H9 (cell line): ENCODE measurements around the gene EHD3. TPM values are rescaled to one million over a fixed set of nuclear protein-coding genes. Genes with fewer than 3 reads are reported as not detected.

Source experiments
- DNase-seq: peaks from one replicate; pipeline ENCODE4 v3.0.0-alpha.2; 2017
- H2AFZ ChIP-seq: one replicate; pipeline ENCODE4 v1.6.1; 2013; ENCODE audit warnings: mild to moderate bottlenecking, low read length, control low read depth, moderate library complexity
- H2AK5ac ChIP-seq: 2 replicates; pipeline ENCODE4 v1.6.1; 2013; ENCODE audit warnings: low read length, control low read depth, mixed read lengths; ENCODE audit not compliant: insufficient read length
- H2BK120ac ChIP-seq: one replicate; pipeline ENCODE4 v1.6.1; 2013; ENCODE audit warnings: low read depth, mild to moderate bottlenecking, low read length, control low read depth, inconsistent platforms; ENCODE audit not compliant: poor library complexity, severe bottlenecking
- H2BK12ac ChIP-seq: 2 replicates; pipeline ENCODE4 v1.6.1; 2013; ENCODE audit warnings: low read length, control low read depth, mixed read lengths, low read depth; ENCODE audit not compliant: insufficient read length
- H2BK15ac ChIP-seq: 2 replicates; pipeline ENCODE4 v1.6.1; 2013; ENCODE audit warnings: low read depth, low read length, control low read depth
- H2BK20ac ChIP-seq: one replicate; pipeline ENCODE4 v1.6.1; 2013; ENCODE audit warnings: low read depth, mild to moderate bottlenecking, low read length, control low read depth, inconsistent platforms; ENCODE audit not compliant: poor library complexity, severe bottlenecking
- H2BK5ac ChIP-seq: 2 replicates; pipeline ENCODE4 v1.6.1; 2013; ENCODE audit warnings: low read length, control low read depth, mixed read lengths; ENCODE audit not compliant: insufficient read length
- H3K14ac ChIP-seq: 2 replicates; pipeline ENCODE4 v1.6.1; 2013; ENCODE audit warnings: low read length, control low read depth; ENCODE audit not compliant: insufficient read depth
- H3K18ac ChIP-seq: 2 replicates; pipeline ENCODE4 v1.6.1; 2013; ENCODE audit warnings: low read depth, mild to moderate bottlenecking, mixed read lengths, low read length, control low read depth; ENCODE audit not compliant: insufficient read length
- H3K23ac ChIP-seq: 2 replicates; pipeline ENCODE4 v1.6.1; 2013; ENCODE audit warnings: low read length, control low read depth, mixed read lengths, low read depth; ENCODE audit not compliant: insufficient read length
- H3K23me2 ChIP-seq: 2 replicates; pipeline ENCODE4 v1.6.1; 2013; ENCODE audit warnings: low read depth, mild to moderate bottlenecking, mixed read lengths, low read length, control low read depth; ENCODE audit not compliant: insufficient read length, poor library complexity, severe bottlenecking
- H3K27ac ChIP-seq: 2 replicates; pipeline ENCODE4 v1.5.1; 2013; ENCODE audit warnings: low read length, control low read depth, mixed read lengths, low read depth; ENCODE audit not compliant: insufficient read length
- H3K27me3 ChIP-seq: 2 replicates; pipeline ENCODE4 v1.6.1; 2013; ENCODE audit warnings: low read length, control low read depth, inconsistent platforms; ENCODE audit not compliant: insufficient read depth
- H3K4ac ChIP-seq: 2 replicates; pipeline ENCODE4 v1.6.1; 2013; ENCODE audit warnings: low read depth, mild to moderate bottlenecking, control low read depth, inconsistent platforms, low read length, moderate library complexity
- H3K4me1 ChIP-seq: 2 replicates; pipeline ENCODE4 v1.6.1; 2013; ENCODE audit warnings: low read length, control low read depth, inconsistent platforms; ENCODE audit not compliant: insufficient read depth
- H3K4me2 ChIP-seq: 2 replicates; pipeline ENCODE4 v1.6.1; 2013; ENCODE audit warnings: low read length, control low read depth, mixed read lengths; ENCODE audit not compliant: insufficient read length, insufficient read depth
- H3K56ac ChIP-seq: 2 replicates; pipeline ENCODE4 v1.6.1; 2013; ENCODE audit warnings: low read depth, mild to moderate bottlenecking, mixed read lengths, low read length, control low read depth; ENCODE audit not compliant: insufficient read length
- H3K79me1 ChIP-seq: 2 replicates; pipeline ENCODE4 v1.6.1; 2013; ENCODE audit warnings: low read depth, mild to moderate bottlenecking, moderate library complexity, low read length, control low read depth, inconsistent platforms; ENCODE audit not compliant: insufficient read depth, poor library complexity, severe bottlenecking
- H3K79me2 ChIP-seq: 2 replicates; pipeline ENCODE4 v1.6.1; 2013; ENCODE audit warnings: low read length, control low read depth, inconsistent platforms; ENCODE audit not compliant: insufficient read depth
- H3K9ac ChIP-seq: 2 replicates; pipeline ENCODE4 v1.6.1; 2013; ENCODE audit warnings: low read length, control low read depth, mixed read lengths; ENCODE audit not compliant: insufficient read length; ENCODE audit errors: extremely low read depth
- H3K9me3 ChIP-seq: one replicate; pipeline ENCODE4 v1.6.1; 2013; ENCODE audit warnings: low read depth, low read length, inconsistent platforms; ENCODE audit not compliant: control insufficient read depth
- H3T11ph ChIP-seq: one replicate; pipeline ENCODE4 v1.6.1; 2013; ENCODE audit warnings: mild to moderate bottlenecking, low read length, control low read depth, inconsistent platforms
- H4K20me1 ChIP-seq: one replicate; pipeline ENCODE4 v1.6.1; 2013; ENCODE audit not compliant: control insufficient read depth, insufficient read length, insufficient read depth
- H4K5ac ChIP-seq: 2 replicates; pipeline ENCODE4 v1.6.1; 2013; ENCODE audit warnings: low read depth, mild to moderate bottlenecking, mixed read lengths, low read length, control low read depth; ENCODE audit not compliant: insufficient read length
- H4K8ac ChIP-seq: replicated peaks from 2 replicates; pipeline ENCODE4 v1.6.1; 2013; ENCODE audit warnings: low read length, control low read depth, mixed read lengths, low read depth; ENCODE audit not compliant: insufficient read length
- H4K91ac ChIP-seq: 2 replicates; pipeline ENCODE4 v1.6.1; 2013; ENCODE audit warnings: low read depth, mild to moderate bottlenecking, moderate library complexity, mixed read lengths, low read length, control low read depth; ENCODE audit not compliant: insufficient read length
- H3K27ac Mint-ChIP-seq, 3 experiments: 2 replicates in 2 of 3; 3 replicates in 1 of 3; pipeline ENCODE4 v1.8.0; 2020 to 2021; ENCODE audit warnings: mixed read lengths in 3 of 3, mild to moderate bottlenecking in 1 of 3, moderate library complexity in 1 of 3
- H3K27me3 Mint-ChIP-seq: 2 replicates; pipeline ENCODE4 v1.8.0; 2021; ENCODE audit warnings: low read depth, mild to moderate bottlenecking, moderate library complexity, mixed read lengths
- H3K36me3 Mint-ChIP-seq, 3 experiments: 2 replicates in 2 of 3; 3 replicates in 1 of 3; pipeline ENCODE4 v1.8.0; 2020 to 2021; ENCODE audit warnings: low read depth in 3 of 3, mixed read lengths in 3 of 3; ENCODE audit not compliant: insufficient read depth in 1 of 3
- H3K4me1 Mint-ChIP-seq, 2 experiments: 2 replicates each; pipeline ENCODE4 v1.8.0; 2020; ENCODE audit warnings: mixed read lengths in 2 of 2
- H3K4me3 Mint-ChIP-seq, 2 experiments: 2 replicates in 1 of 2; 3 replicates in 1 of 2; pipeline ENCODE4 v1.8.0; 2020 to 2021; ENCODE audit warnings: mild to moderate bottlenecking in 2 of 2, mixed read lengths in 2 of 2, moderate library complexity in 1 of 2
- H3K9me3 Mint-ChIP-seq, 2 experiments: 2 replicates in 1 of 2; 3 replicates in 1 of 2; pipeline ENCODE4 v1.8.0; 2020; ENCODE audit warnings: mild to moderate bottlenecking in 2 of 2, mixed read lengths in 2 of 2, moderate library complexity in 1 of 2
- WGBS: extraction: QIAGEN DNeasy Blood & Tissue Kit; methylation state at CpG from one replicate; pipeline ENCODE4 v1.1.7; 2013; ENCODE audit warnings: missing lambda C conversion rate, low lambda C conversion rate, mixed read lengths; ENCODE audit not compliant: insufficient read length; ENCODE audit errors: extremely low coverage; 5-methylcytosine and 5-hydroxymethylcytosine counted together
- total RNA-seq: library from RNA; stranded (reverse); gene quantifications from 2 replicates; pipeline ENCODE4 v1.2.1, GENCODE V29; 2021
- TF ChIP-seq, protein P1 (sequence below): fragments of 200-600 bp; sonication (generic); conservative IDR thresholded peaks from 3 replicates; pipeline ENCODE4 v1.8.0; 2021; ENCODE audit warnings: antibody characterized with exemption, mild to moderate bottlenecking

The EHD3 gene
- total RNA-seq, 1 experiment from 2014 or later = 8.3 TPM

DNA sequence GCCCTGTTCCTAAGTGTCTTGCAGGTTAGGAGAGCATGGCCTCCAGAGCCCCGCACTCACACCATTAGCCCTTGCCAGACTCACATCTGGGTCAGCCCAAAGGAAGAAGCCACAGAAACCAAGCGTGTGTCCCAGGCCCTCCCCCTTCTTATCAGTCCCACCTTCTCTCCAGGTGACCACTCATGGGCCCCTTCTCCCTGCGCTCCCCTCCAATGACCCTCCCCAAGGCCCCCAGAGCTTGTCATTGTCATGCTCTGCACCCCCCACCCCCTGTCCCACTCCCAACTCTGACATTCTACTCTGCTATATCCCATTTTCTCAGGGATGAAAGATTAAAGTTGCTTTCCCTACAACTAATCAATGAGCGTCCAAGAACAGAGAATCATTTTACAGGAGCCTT is 46.8 kb upstream of the EHD3 start:
- peaks cover 0 to 3% of the 10 kb centered on the region in 2 experiments; a peak in 1 of 5 replicates for H3K9me3 Mint-ChIP-seq
- Histone ChIP-seq H3K18ac (no peak overlapping the region), H3K9me3 (no peaks in the 10 kb centered on the region), H3K4me1 (no peaks in the 10 kb centered on the region), H4K91ac (no peak overlapping the region), H2BK15ac (no peak overlapping the region), H3K4ac (no peak overlapping the region), H2AFZ (no peak overlapping the region), H3K27ac (no peak overlapping the region), H3K27me3 (no peaks in the 10 kb centered on the region), H4K5ac (no peak overlapping the region), H3K4me2 (no peak overlapping the region), H3K23me2 (no peaks in the 10 kb centered on the region), H2BK12ac (no peak overlapping the region), H3K9ac (no peak overlapping the region), H2AK5ac (no peak overlapping the region), H3K23ac (no peak overlapping the region), H3T11ph (no peak overlapping the region), H2BK120ac (no peak overlapping the region), H3K79me2 (no peaks in the 10 kb centered on the region), H3K14ac (no peak overlapping the region), H4K8ac (no peak overlapping the region), H3K79me1 (no peaks in the 10 kb centered on the region), H3K56ac (no peak overlapping the region), H2BK5ac (no peak overlapping the region), H4K20me1 (no peaks in the 10 kb centered on the region), H2BK20ac (no peak overlapping the region)
- no peaks in the 10 kb centered on the region for H3K36me3 Mint-ChIP-seq
- no peak for DNase-seq
- no CpG with 5 or more reads among the region's 4 CpGs for WGBS
- H3K27ac Mint-ChIP-seq = no peak overlapping the region
- no peak overlapping the region for H3K4me3 Mint-ChIP-seq
- H3K4me1 Mint-ChIP-seq = peaks cover 4 to 7% of the 10 kb centered on the region in 2 experiments
- H3K27me3 Mint-ChIP-seq = peaks cover 23% of the 10 kb centered on the region
- TF ChIP-seq, protein P1, sequence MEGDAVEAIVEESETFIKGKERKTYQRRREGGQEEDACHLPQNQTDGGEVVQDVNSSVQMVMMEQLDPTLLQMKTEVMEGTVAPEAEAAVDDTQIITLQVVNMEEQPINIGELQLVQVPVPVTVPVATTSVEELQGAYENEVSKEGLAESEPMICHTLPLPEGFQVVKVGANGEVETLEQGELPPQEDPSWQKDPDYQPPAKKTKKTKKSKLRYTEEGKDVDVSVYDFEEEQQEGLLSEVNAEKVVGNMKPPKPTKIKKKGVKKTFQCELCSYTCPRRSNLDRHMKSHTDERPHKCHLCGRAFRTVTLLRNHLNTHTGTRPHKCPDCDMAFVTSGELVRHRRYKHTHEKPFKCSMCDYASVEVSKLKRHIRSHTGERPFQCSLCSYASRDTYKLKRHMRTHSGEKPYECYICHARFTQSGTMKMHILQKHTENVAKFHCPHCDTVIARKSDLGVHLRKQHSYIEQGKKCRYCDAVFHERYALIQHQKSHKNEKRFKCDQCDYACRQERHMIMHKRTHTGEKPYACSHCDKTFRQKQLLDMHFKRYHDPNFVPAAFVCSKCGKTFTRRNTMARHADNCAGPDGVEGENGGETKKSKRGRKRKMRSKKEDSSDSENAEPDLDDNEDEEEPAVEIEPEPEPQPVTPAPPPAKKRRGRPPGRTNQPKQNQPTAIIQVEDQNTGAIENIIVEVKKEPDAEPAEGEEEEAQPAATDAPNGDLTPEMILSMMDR = no peak
